Keratinocyte (primary cell): ENCODE results near the gene GLIPR1L1.

Source experiments
- EZH2 ChIP-seq: IDR thresholded peaks from one replicate; pipeline ENCODE4 v1.6.1; 2012; ENCODE audit warnings: inconsistent platforms, mild to moderate bottlenecking, low read length, moderate library complexity
- TF ChIP-seq, protein P1 (sequence below), 3 experiments: IDR thresholded peaks in 1 of 3; conservative IDR thresholded peaks in 1 of 3; optimal IDR thresholded peaks in 1 of 3; 2 replicates in 2 of 3; 3 replicates in 1 of 3; pipeline versions ENCODE3 to v1.5.1; 2011; ENCODE audit warnings: low read length in 3 of 3, mild to moderate bottlenecking in 3 of 3, moderate library complexity in 2 of 3, control low read depth in 1 of 3, inconsistent platforms in 1 of 3; ENCODE audit not compliant: insufficient read depth in 2 of 3; ENCODE audit errors: extremely low read depth in 1 of 3

DNA sequence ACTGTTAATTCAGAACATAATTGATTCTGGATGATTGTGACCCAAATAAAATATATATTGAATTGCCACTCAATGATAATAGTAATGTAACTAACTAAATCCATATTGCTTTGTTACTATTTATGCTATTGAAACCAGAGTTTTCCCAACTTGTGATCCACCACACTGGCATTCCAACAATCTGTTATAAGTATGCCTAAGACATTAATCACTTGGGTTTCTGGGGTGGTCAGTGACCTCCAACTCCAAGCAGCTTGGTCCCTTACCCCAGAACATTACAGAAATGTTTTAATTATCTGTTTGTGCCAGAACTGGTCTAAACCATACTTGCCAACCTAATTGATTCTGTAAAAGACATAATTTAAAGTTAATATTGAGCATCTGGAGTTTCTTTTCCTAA lies 19.0 kb upstream of the GLIPR1L1 start:
- TF ChIP-seq, protein P1, sequence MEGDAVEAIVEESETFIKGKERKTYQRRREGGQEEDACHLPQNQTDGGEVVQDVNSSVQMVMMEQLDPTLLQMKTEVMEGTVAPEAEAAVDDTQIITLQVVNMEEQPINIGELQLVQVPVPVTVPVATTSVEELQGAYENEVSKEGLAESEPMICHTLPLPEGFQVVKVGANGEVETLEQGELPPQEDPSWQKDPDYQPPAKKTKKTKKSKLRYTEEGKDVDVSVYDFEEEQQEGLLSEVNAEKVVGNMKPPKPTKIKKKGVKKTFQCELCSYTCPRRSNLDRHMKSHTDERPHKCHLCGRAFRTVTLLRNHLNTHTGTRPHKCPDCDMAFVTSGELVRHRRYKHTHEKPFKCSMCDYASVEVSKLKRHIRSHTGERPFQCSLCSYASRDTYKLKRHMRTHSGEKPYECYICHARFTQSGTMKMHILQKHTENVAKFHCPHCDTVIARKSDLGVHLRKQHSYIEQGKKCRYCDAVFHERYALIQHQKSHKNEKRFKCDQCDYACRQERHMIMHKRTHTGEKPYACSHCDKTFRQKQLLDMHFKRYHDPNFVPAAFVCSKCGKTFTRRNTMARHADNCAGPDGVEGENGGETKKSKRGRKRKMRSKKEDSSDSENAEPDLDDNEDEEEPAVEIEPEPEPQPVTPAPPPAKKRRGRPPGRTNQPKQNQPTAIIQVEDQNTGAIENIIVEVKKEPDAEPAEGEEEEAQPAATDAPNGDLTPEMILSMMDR (optimal IDR thresholded peaks at IDR 0.05 in 1 of 3, IDR thresholded peaks at IDR 0.05 in 1 of 3, conservative IDR thresholded peaks at IDR 0.05 in 1 of 3; ENCODE audit: extremely low read depth in 1 of 3, insufficient read depth in 2 of 3, low read length in 3 of 3): no peak
- TF ChIP-seq EZH2: no peak
